ENCODE data around the gene STEAP3. TPM values are rescaled to one million over a fixed set of nuclear protein-coding genes. Genes with fewer than 3 reads are reported as not detected.
A peak's percentile ranks its signal among the peaks of the same experiment; 100 is the strongest.

STEAP3 gene
- total and polyA plus RNA-seq, 2 donors (not counting 1 experiment from before 2014, with no cell fraction given): 13.7 to 28.4 TPM

GRCh38 chr2:119240311-119241204, 16.9 kb downstream of the STEAP3 start:
- Histone ChIP-seq H3K4me2 (ENCODE audit: extremely low read depth, insufficient read depth, low read length) (peak overlapping the region; percentile 51), H3K9me3 (ENCODE audit: control insufficient read depth, insufficient read depth, low read depth, low read length) (no peaks in the 10 kb centered on the region), H3K9ac (ENCODE audit: insufficient read depth, low read length) (peak overlapping the region; percentile 42), H3K4me3 (replicated peaks in 1 of 4; ENCODE audit: control extremely low read depth in 1 of 4, insufficient read depth in 1 of 4, low read depth in 3 of 4, low read length in 4 of 4) (no peak overlapping the region), H3K36me3 (ENCODE audit: control insufficient read depth, insufficient read depth, low read length) (no peaks in the 10 kb centered on the region), H4K20me1 (ENCODE audit: control insufficient read depth, extremely low read depth, insufficient read depth, low read length) (no peaks in the 10 kb centered on the region), H2AFZ (ENCODE audit: low read length) (peak overlapping the region; percentile 78), H3K27ac (ENCODE audit: insufficient read depth, low read length) (peak overlapping the region; percentile 53), H3K79me2 (ENCODE audit: control insufficient read depth, insufficient read depth, low read length) (no peaks in the 10 kb centered on the region), H3K4me1 (ENCODE audit: control insufficient read depth, extremely low read depth, insufficient read depth, low read length) (peaks cover 9% of the 10 kb centered on the region), H3K27me3 (ENCODE audit: control insufficient read depth, insufficient read depth, low read length) (no peaks in the 10 kb centered on the region)
- peak; percentile 80 to 88 for DNase-seq (ENCODE audit: low read depth in 2 of 2)
- TF ChIP-seq, protein P1, sequence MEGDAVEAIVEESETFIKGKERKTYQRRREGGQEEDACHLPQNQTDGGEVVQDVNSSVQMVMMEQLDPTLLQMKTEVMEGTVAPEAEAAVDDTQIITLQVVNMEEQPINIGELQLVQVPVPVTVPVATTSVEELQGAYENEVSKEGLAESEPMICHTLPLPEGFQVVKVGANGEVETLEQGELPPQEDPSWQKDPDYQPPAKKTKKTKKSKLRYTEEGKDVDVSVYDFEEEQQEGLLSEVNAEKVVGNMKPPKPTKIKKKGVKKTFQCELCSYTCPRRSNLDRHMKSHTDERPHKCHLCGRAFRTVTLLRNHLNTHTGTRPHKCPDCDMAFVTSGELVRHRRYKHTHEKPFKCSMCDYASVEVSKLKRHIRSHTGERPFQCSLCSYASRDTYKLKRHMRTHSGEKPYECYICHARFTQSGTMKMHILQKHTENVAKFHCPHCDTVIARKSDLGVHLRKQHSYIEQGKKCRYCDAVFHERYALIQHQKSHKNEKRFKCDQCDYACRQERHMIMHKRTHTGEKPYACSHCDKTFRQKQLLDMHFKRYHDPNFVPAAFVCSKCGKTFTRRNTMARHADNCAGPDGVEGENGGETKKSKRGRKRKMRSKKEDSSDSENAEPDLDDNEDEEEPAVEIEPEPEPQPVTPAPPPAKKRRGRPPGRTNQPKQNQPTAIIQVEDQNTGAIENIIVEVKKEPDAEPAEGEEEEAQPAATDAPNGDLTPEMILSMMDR (conservative IDR thresholded peaks at IDR 0.05 in 1 of 2, IDR thresholded peaks at IDR 0.05 in 1 of 2; ENCODE audit: low read depth in 1 of 2, low read length in 2 of 2): no peak
- no peak for TF ChIP-seq EZH2 (IDR thresholded peaks at IDR 0.05; ENCODE audit: low read length, missing control alignments)

- H3K4me1 ChIP-seq (ENCODE audit: control insufficient read depth, extremely low read depth, insufficient read depth, low read length): peaks cover 9% of the 10 kb centered on the region
- no peaks in the 10 kb centered on the region for H4K20me1 ChIP-seq (ENCODE audit: control insufficient read depth, extremely low read depth, insufficient read depth, low read length)
- H3K4me3 ChIP-seq (replicated peaks in 1 of 4; ENCODE audit: control extremely low read depth in 1 of 4, insufficient read depth in 1 of 4, low read depth in 3 of 4, low read length in 4 of 4): no peak overlapping the region
- no peak overlapping the region for H3K9ac ChIP-seq (ENCODE audit: insufficient read depth, low read length)
- no peaks in the 10 kb centered on the region for H3K36me3 ChIP-seq (ENCODE audit: control insufficient read depth, insufficient read depth, low read length)
- no peak overlapping the region for H2AFZ ChIP-seq (ENCODE audit: low read length)
- H3K27me3 ChIP-seq (ENCODE audit: control insufficient read depth, insufficient read depth, low read length): no peaks in the 10 kb centered on the region
- no peaks in the 10 kb centered on the region for H3K79me2 ChIP-seq (ENCODE audit: control insufficient read depth, insufficient read depth, low read length)
- TF ChIP-seq, protein P1 (conservative IDR thresholded peaks at IDR 0.05 in 1 of 2, IDR thresholded peaks at IDR 0.05 in 1 of 2; ENCODE audit: low read depth in 1 of 2, low read length in 2 of 2): no peak
- no peak for TF ChIP-seq EZH2 (IDR thresholded peaks at IDR 0.05; ENCODE audit: low read length, missing control alignments)
- no peaks in the 10 kb centered on the region for H3K9me3 ChIP-seq (ENCODE audit: control insufficient read depth, insufficient read depth, low read depth, low read length)
- H3K27ac ChIP-seq (ENCODE audit: insufficient read depth, low read length): no peak overlapping the region
- DNase-seq (ENCODE audit: low read depth in 2 of 2): no peak
- H3K4me2 ChIP-seq (ENCODE audit: extremely low read depth, insufficient read depth, low read length): no peak overlapping the region
Measured at GRCh38 chr2:119241205-119241532, 17.5 kb downstream of the STEAP3 start.

DNA sequence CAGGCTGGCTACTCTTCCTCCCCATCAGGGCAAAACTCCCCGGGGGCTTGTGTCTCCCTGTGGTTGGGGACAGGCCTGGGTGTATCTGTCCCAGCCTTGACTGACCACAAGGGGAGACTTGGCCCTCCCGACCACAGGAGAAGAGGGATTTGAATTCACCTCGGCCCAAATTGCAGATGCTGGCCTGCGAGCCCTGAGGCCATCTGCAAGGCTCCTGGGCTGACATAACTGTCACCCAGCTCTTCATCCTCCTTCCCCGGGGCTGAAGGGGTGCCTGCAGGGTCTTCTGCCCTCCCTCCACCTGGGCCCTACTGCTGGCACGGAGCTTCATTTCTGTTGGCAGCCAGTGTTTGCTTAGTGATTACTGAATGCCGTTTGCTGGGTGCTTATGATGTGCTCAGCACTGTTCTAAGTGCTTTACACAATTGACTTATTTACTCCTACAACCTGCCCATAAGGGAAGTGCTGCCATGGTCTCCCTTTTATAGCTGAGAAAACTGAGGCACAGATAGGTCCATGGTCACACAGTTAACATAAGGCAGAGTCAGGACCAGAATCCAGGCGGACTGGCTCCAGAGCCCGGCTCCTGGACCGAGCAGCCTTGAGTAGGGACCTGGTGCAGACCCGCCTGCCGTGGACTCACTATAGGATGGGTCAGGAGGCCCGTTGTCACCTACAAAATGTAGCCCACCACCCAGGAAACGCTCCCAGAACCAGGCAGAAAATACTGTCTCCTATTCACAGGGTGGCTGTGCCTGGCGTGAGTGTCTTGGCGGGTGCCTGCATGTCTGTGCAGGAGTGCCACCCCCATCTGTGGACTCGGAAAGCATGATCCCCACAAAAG, 18.9 kb downstream of the STEAP3 start:
- peaks cover 2% of the 10 kb centered on the region for H3K36me3 ChIP-seq (ENCODE audit: control insufficient read depth, insufficient read depth, low read length)
- no peaks in the 10 kb centered on the region for H3K9me3 ChIP-seq (ENCODE audit: control insufficient read depth, insufficient read depth, low read depth, low read length)
- H3K4me3 ChIP-seq (replicated peaks in 1 of 4; ENCODE audit: control extremely low read depth in 1 of 4, insufficient read depth in 1 of 4, low read depth in 3 of 4, low read length in 4 of 4): no peak overlapping the region
- no peak for TF ChIP-seq EZH2 (IDR thresholded peaks at IDR 0.05; ENCODE audit: low read length, missing control alignments)
- TF ChIP-seq, protein P1 (conservative IDR thresholded peaks at IDR 0.05 in 1 of 2, IDR thresholded peaks at IDR 0.05 in 1 of 2; ENCODE audit: low read depth in 1 of 2, low read length in 2 of 2): no peak
- H2AFZ ChIP-seq (ENCODE audit: low read length): no peak overlapping the region
- no peak for DNase-seq (ENCODE audit: low read depth in 2 of 2)
- H3K27me3 ChIP-seq (ENCODE audit: control insufficient read depth, insufficient read depth, low read length): no peaks in the 10 kb centered on the region
- H3K4me2 ChIP-seq (ENCODE audit: extremely low read depth, insufficient read depth, low read length): no peak overlapping the region
- H3K27ac ChIP-seq (ENCODE audit: insufficient read depth, low read length): no peak overlapping the region
- H3K79me2 ChIP-seq (ENCODE audit: control insufficient read depth, insufficient read depth, low read length): no peaks in the 10 kb centered on the region
- H3K4me1 ChIP-seq (ENCODE audit: control insufficient read depth, extremely low read depth, insufficient read depth, low read length): peaks cover 9% of the 10 kb centered on the region
- no peak overlapping the region for H3K9ac ChIP-seq (ENCODE audit: insufficient read depth, low read length)
- no peaks in the 10 kb centered on the region for H4K20me1 ChIP-seq (ENCODE audit: control insufficient read depth, extremely low read depth, insufficient read depth, low read length)

Data from fibroblast of lung (primary cell).